ENCODE results near the gene INSR.
"Not testable (repeated sequence)": the region's sequence is repeated elsewhere in the genome, so short reads cannot be mapped to it uniquely, and the experiment has no call there.

INSR gene

DNA sequence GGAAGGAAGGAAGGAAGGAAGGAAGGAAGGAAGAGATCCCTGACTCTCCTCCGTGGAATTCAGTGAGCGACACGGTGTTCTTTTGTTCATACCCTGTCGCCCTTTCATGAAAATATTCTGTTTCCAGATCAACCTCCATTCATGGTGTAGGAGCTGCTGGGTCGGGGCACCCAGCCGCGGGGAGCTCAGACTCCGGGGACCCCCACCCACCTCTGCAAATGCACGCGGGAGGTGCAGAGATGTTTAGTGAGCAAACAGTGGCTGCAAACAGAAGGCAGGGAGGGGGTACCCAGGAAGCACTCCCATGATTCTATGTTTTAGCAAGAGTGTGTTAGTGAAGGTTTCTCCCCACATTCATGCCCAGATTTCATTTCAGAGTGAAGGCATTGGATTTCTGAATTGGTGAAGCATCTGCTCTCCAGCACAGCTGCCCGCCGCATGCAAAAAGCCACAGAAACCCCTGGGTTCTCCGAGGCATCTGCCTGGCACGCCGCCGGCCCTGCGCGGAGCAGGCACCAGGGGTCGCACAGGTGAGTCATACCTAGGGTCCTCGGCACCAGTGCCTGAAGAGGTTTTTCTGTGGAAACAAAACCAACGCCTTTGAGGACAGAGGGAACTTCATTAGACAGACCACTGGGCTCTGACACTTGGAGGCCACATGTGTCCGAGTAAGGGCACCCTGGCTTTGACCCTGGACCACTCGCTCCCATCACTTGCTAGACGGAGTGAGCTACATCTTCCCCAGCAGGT is 144.1 kb downstream of the INSR start:
- Histone ChIP-seq H3K4me2 (ENCODE audit: low read length) (no peak overlapping the region), H3K4me1 (ENCODE audit: low read length) (0 out of 2 replicates have a peak, but pooled peaks cover 2% of the 10 kb centered on the region), H3K9ac (ENCODE audit: low read length) (no peak overlapping the region), H3K27me3 (ENCODE audit: low read depth, low read length) (peaks cover 12% of the 10 kb centered on the region), H2AFZ (ENCODE audit: low read depth, low read length) (no peak overlapping the region), H3K79me2 (ENCODE audit: low read length) (no peaks in the 10 kb centered on the region), H3K27ac (ENCODE audit: low read length) (no peak overlapping the region), H3K36me3 (replicated peaks; ENCODE audit: low read depth, low read length) (no peaks in the 10 kb centered on the region), H3K9me3 (ENCODE audit: insufficient read depth, low read length) (no peaks in the 10 kb centered on the region), H3K4me3 (ENCODE audit: low read length) (no peak overlapping the region), H4K20me1 (ENCODE audit: insufficient read depth, low read length) (no peaks in the 10 kb centered on the region)
- TF ChIP-seq, protein P1, sequence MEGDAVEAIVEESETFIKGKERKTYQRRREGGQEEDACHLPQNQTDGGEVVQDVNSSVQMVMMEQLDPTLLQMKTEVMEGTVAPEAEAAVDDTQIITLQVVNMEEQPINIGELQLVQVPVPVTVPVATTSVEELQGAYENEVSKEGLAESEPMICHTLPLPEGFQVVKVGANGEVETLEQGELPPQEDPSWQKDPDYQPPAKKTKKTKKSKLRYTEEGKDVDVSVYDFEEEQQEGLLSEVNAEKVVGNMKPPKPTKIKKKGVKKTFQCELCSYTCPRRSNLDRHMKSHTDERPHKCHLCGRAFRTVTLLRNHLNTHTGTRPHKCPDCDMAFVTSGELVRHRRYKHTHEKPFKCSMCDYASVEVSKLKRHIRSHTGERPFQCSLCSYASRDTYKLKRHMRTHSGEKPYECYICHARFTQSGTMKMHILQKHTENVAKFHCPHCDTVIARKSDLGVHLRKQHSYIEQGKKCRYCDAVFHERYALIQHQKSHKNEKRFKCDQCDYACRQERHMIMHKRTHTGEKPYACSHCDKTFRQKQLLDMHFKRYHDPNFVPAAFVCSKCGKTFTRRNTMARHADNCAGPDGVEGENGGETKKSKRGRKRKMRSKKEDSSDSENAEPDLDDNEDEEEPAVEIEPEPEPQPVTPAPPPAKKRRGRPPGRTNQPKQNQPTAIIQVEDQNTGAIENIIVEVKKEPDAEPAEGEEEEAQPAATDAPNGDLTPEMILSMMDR (IDR thresholded peaks at IDR 0.05; ENCODE audit: low read depth, low read length): no peak
- TF ChIP-seq EZH2phosphoT487 (IDR thresholded peaks at IDR 0.05; ENCODE audit: low read depth): no peak

DNA sequence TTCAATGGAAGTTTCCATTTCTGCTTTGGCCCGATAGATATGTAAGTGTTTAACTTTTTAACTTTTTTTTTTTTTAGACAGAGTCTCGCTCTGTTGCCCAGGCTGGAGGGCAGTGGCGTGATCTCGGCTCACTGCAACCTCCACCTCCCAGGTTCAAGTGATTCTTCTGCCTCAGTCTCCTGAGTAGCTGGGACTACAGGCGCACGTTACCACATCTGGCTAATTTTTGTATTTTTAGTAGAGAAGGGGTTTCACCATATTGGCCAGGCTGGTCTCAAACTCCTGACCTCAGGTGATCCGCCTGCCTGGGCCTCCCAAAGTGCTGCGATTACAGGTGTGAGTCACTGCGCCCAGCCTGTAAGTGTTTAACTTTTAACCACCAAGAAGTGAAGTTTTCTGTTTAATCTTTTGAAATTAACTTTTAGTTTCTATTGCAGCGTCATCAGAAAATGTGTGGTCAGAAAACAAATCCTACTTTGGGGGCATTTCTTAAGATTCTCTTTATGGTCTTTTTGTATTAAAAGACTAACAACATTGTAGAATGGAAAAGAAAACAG is 147.0 kb downstream of the INSR start:
- not testable (repeated sequence) for H3K27ac ChIP-seq (ENCODE audit: low read length); H3K9ac ChIP-seq (ENCODE audit: low read length); H3K9me3 ChIP-seq (ENCODE audit: insufficient read depth, low read length); H3K79me2 ChIP-seq (ENCODE audit: low read length); H4K20me1 ChIP-seq (ENCODE audit: insufficient read depth, low read length); H3K4me2 ChIP-seq (ENCODE audit: low read length); H3K4me3 ChIP-seq (ENCODE audit: low read length); H3K36me3 ChIP-seq (replicated peaks; ENCODE audit: low read depth, low read length); H3K4me1 ChIP-seq (ENCODE audit: low read length)
- H2AFZ ChIP-seq (ENCODE audit: low read depth, low read length): 0 out of 2 replicates have a peak overlapping the region, but pooled peaks have one; percentile 0
- peaks cover 14% of the 10 kb centered on the region for H3K27me3 ChIP-seq (ENCODE audit: low read depth, low read length)

DNA sequence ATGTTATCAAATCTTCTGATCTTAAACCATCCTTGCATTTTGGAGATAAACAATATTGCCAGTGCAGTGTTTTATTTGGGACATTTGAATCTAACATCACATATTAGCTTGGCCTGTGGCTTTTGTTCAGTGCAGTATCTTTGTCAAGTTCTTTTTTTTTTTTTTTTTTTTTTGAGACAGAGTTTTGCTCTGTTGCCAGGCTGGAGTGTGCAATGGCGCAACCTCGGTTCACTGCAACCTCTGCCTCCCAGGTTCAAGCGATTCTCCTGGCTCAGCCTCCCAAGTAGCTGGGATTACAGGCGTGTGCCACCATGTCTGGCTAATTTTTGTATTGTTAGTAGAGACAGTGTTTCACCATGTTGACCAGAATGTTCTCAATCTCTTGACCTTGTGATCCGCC is 148.1 kb downstream of the INSR start:
- H3K27ac ChIP-seq (ENCODE audit: low read length); H3K36me3 ChIP-seq (replicated peaks; ENCODE audit: low read depth, low read length); H3K9ac ChIP-seq (ENCODE audit: low read length); H3K4me1 ChIP-seq (ENCODE audit: low read length); H4K20me1 ChIP-seq (ENCODE audit: insufficient read depth, low read length); H3K4me2 ChIP-seq (ENCODE audit: low read length); H3K9me3 ChIP-seq (ENCODE audit: insufficient read depth, low read length); H3K4me3 ChIP-seq (ENCODE audit: low read length); H2AFZ ChIP-seq (ENCODE audit: low read depth, low read length); H3K79me2 ChIP-seq (ENCODE audit: low read length): not testable (repeated sequence)
- peaks cover 14% of the 10 kb centered on the region for H3K27me3 ChIP-seq (ENCODE audit: low read depth, low read length)

DNA sequence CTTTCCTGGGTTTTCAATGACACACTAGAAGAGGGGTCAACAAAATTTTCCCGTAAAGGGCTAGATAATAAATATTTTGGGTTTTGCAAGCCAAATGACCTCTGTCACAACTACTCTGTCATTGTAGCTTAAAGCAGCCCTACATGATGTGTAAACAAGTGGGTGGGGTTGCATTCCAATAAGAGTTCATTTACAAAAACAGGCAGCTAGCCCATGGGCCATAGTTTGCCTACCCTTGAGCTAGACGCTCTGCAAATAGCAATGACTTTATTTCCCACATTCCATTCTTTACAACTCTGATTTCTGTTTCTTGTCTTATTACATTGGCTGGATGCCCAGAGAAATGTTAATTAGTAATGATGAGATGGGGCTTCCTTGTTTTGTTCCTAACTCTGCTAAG is 148.7 kb downstream of the INSR start:
- no peak overlapping the region for H3K9ac ChIP-seq (ENCODE audit: low read length)
- H3K4me1 ChIP-seq (ENCODE audit: low read length): 0 out of 2 replicates have a peak, but pooled peaks cover 2% of the 10 kb centered on the region
- H3K9me3 ChIP-seq (ENCODE audit: insufficient read depth, low read length): no peaks in the 10 kb centered on the region
- H3K27me3 ChIP-seq (ENCODE audit: low read depth, low read length): peaks cover 14% of the 10 kb centered on the region
- no peaks in the 10 kb centered on the region for H3K36me3 ChIP-seq (replicated peaks; ENCODE audit: low read depth, low read length)
- no peak overlapping the region for H3K4me2 ChIP-seq (ENCODE audit: low read length)
- H3K27ac ChIP-seq (ENCODE audit: low read length): no peak overlapping the region
- no peaks in the 10 kb centered on the region for H4K20me1 ChIP-seq (ENCODE audit: insufficient read depth, low read length)
- no peak for TF ChIP-seq EZH2phosphoT487 (IDR thresholded peaks at IDR 0.05; ENCODE audit: low read depth)
- TF ChIP-seq, protein P1 (IDR thresholded peaks at IDR 0.05; ENCODE audit: low read depth, low read length): no peak
- no peak overlapping the region for H2AFZ ChIP-seq (ENCODE audit: low read depth, low read length)
- H3K79me2 ChIP-seq (ENCODE audit: low read length): no peaks in the 10 kb centered on the region
- H3K4me3 ChIP-seq (ENCODE audit: low read length): no peak overlapping the region

DNA sequence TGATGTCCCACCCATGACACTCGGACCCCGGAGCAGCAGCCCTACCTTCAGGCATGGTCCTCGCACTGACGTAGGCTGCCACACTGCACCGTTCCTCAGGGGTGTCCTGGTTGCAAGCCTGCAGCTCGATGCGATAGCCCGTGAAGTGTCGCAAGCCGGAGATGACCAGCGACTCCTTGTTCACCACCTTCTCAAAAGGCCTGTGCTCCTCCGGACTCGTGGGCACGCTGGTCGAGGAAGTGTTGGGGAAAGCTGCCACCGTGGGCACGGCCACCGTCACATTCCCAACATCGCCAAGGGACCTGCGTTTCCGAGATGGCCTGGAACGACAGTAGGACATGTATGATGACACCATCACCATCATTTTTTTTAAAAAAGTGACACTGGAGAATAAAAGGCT is 151.4 kb downstream of the INSR start:
- H3K36me3 ChIP-seq (replicated peaks; ENCODE audit: low read depth, low read length): no peaks in the 10 kb centered on the region
- H2AFZ ChIP-seq (ENCODE audit: low read depth, low read length): no peak overlapping the region
- H3K27ac ChIP-seq (ENCODE audit: low read length): no peak overlapping the region
- H3K9ac ChIP-seq (ENCODE audit: low read length): no peak overlapping the region
- no peaks in the 10 kb centered on the region for H4K20me1 ChIP-seq (ENCODE audit: insufficient read depth, low read length)
- H3K79me2 ChIP-seq (ENCODE audit: low read length): no peaks in the 10 kb centered on the region
- no peak overlapping the region for H3K4me2 ChIP-seq (ENCODE audit: low read length)
- TF ChIP-seq EZH2phosphoT487 (IDR thresholded peaks at IDR 0.05; ENCODE audit: low read depth): no peak
- TF ChIP-seq, protein P1 (IDR thresholded peaks at IDR 0.05; ENCODE audit: low read depth, low read length): no peak
- 0 out of 2 replicates have a peak, but pooled peaks cover 2% of the 10 kb centered on the region for H3K4me1 ChIP-seq (ENCODE audit: low read length)
- H3K9me3 ChIP-seq (ENCODE audit: insufficient read depth, low read length): no peaks in the 10 kb centered on the region
- H3K27me3 ChIP-seq (ENCODE audit: low read depth, low read length): peaks cover 16% of the 10 kb centered on the region
- no peak overlapping the region for H3K4me3 ChIP-seq (ENCODE audit: low read length)
